Naive B cell (primary cell): ENCODE measurements around the gene HCN4. TPM values are rescaled to one million over a fixed set of nuclear protein-coding genes. Genes with fewer than 3 reads are reported as not detected.

ENCODE experiments used
- ATAC-seq, 2 donors: fragments of 150-1000 bp; cut with Tn5 transposase; 2 replicates each; pipeline ENCODE4 v1.10.0; 2021; ENCODE audit warnings: low read depth in 2 of 2, mild to moderate bottlenecking in 2 of 2, moderate library complexity in 2 of 2
- DNase-seq: peaks from one replicate; pipeline ENCODE4 v3.0.0; 2022
- H3K27ac Mint-ChIP-seq, 6 donors: one replicate each; pipeline ENCODE4 v1.8.0; 2020 to 2022; ENCODE audit warnings: mild to moderate bottlenecking in 6 of 6, mixed read lengths in 6 of 6, moderate library complexity in 5 of 6, inconsistent platforms in 2 of 6
- H3K27me3 Mint-ChIP-seq, 3 donors: one replicate each; pipeline ENCODE4 v1.8.0; 2021 to 2022; ENCODE audit warnings: mixed read lengths in 3 of 3, mild to moderate bottlenecking in 1 of 3
- H3K36me3 Mint-ChIP-seq, 2 donors: one replicate each; pipeline ENCODE4 v1.8.0; 2020 to 2022; ENCODE audit warnings: mixed read lengths in 2 of 2, inconsistent platforms in 1 of 2, mild to moderate bottlenecking in 1 of 2
- H3K4me1 Mint-ChIP-seq, 3 donors: one replicate each; pipeline ENCODE4 v1.8.0; 2020 to 2022; ENCODE audit warnings: mixed read lengths in 3 of 3, inconsistent platforms in 1 of 3, mild to moderate bottlenecking in 1 of 3, moderate library complexity in 1 of 3
- H3K4me3 Mint-ChIP-seq, 8 donors: one replicate each; pipeline ENCODE4 v1.8.0; 2020 to 2022; ENCODE audit warnings: mild to moderate bottlenecking in 8 of 8, mixed read lengths in 8 of 8, moderate library complexity in 8 of 8, inconsistent platforms in 2 of 8
- H3K9me3 Mint-ChIP-seq, 7 donors: one replicate each; pipeline ENCODE4 v1.8.0; 2020 to 2022; ENCODE audit warnings: mixed read lengths in 7 of 7, mild to moderate bottlenecking in 5 of 7, inconsistent platforms in 2 of 7, moderate library complexity in 1 of 7
- polyA plus RNA-seq, 6 donors: library from polyadenylated mRNA; unstranded; fragments of 300-500 nt; fragmentation: Illumina TruSeq; gene quantifications; one replicate each; pipeline ENCODE4 v1.2.3, GENCODE V29; 2021; ENCODE audit warnings: low read depth in 6 of 6

Gene HCN4
- polyA plus RNA-seq, 6 donors from 2014 or later: not detected

- peaks cover 0 to 3% (median 0%) of the 10 kb centered on the region in 3 donors for H3K4me1 Mint-ChIP-seq
- no peaks in the 10 kb centered on the region for H3K36me3 Mint-ChIP-seq
- H3K27ac Mint-ChIP-seq: no peak overlapping the region
- peaks cover 0 to 11% (median 4%) of the 10 kb centered on the region in 7 donors for H3K9me3 Mint-ChIP-seq
- no peak for ATAC-seq
- H3K4me3 Mint-ChIP-seq: no peak overlapping the region
- no peak for DNase-seq
- H3K27me3 Mint-ChIP-seq: peaks cover 29 to 41% (median 38%) of the 10 kb centered on the region in 3 donors
These were observed 4.5 kb upstream of the HCN4 start for GRCh38 chr15:73373221-73373620.

- no peak for DNase-seq
- Mint-ChIP-seq H3K36me3 (no peaks in the 10 kb centered on the region), H3K4me3 (no peak overlapping the region), H3K27me3 (peaks cover 29 to 46% (median 43%) of the 10 kb centered on the region in 3 donors), H3K4me1 (peaks cover 0 to 4% (median 3%) of the 10 kb centered on the region in 3 donors), H3K9me3 (peaks cover 0 to 9% (median 4%) of the 10 kb centered on the region in 7 donors), H3K27ac (no peak overlapping the region)
- ATAC-seq: no peak
These were observed 3.1 kb upstream of the HCN4 start for GRCh38 chr15:73371812-73372211.

- Mint-ChIP-seq H3K27ac (no peak overlapping the region), H3K27me3 (peaks cover 40 to 63% (median 60%) of the 10 kb centered on the region in 3 donors), H3K9me3 (peaks cover 0 to 2% (median 0%) of the 10 kb centered on the region in 7 donors), H3K36me3 (no peaks in the 10 kb centered on the region), H3K4me3 (no peak overlapping the region), H3K4me1 (peaks cover 0 to 4% (median 1%) of the 10 kb centered on the region in 3 donors)
- no peak for DNase-seq
- no peak for ATAC-seq
These were observed 1.4 kb upstream of the HCN4 start for GRCh38 chr15:73370151-73370550.

- no peak overlapping the region for H3K27ac Mint-ChIP-seq
- H3K4me3 Mint-ChIP-seq: no peak overlapping the region
- H3K27me3 Mint-ChIP-seq: peaks cover 43 to 71% (median 66%) of the 10 kb centered on the region in 3 donors
- H3K4me1 Mint-ChIP-seq: peaks cover 0 to 4% (median 0%) of the 10 kb centered on the region in 3 donors
- no peaks in the 10 kb centered on the region for H3K9me3 Mint-ChIP-seq
- DNase-seq (no peak), ATAC-seq (no peak)
- H3K36me3 Mint-ChIP-seq: no peaks in the 10 kb centered on the region
These were observed 466 bp upstream of the HCN4 start for GRCh38 chr15:73369154-73369694.

- peaks cover 38 to 69% (median 62%) of the 10 kb centered on the region in 3 donors for H3K27me3 Mint-ChIP-seq
- H3K9me3 Mint-ChIP-seq: no peaks in the 10 kb centered on the region
- no peak overlapping the region for H3K4me3 Mint-ChIP-seq
- ATAC-seq (no peak), DNase-seq (no peak)
- no peaks in the 10 kb centered on the region for H3K36me3 Mint-ChIP-seq
- H3K4me1 Mint-ChIP-seq: peaks cover 0 to 4% (median 0%) of the 10 kb centered on the region in 3 donors
- H3K27ac Mint-ChIP-seq: no peak overlapping the region
These were observed 996 bp downstream of the HCN4 start for GRCh38 chr15:73367624-73368300.

GRCh38 chr15:73366766-73367623 is 1.8 kb downstream of the HCN4 start:
- Mint-ChIP-seq H3K27ac (no peak overlapping the region), H3K4me3 (no peak overlapping the region), H3K27me3 (peaks cover 37 to 68% (median 63%) of the 10 kb centered on the region in 3 donors), H3K36me3 (no peaks in the 10 kb centered on the region), H3K4me1 (peaks cover 0 to 4% (median 0%) of the 10 kb centered on the region in 3 donors), H3K9me3 (no peaks in the 10 kb centered on the region)
- DNase-seq (no peak), ATAC-seq (no peak)

GRCh38 chr15:73364070-73364469 is 4.7 kb downstream of the HCN4 start:
- Mint-ChIP-seq H3K4me1 (peaks cover 0 to 4% (median 0%) of the 10 kb centered on the region in 3 donors), H3K4me3 (no peak overlapping the region)

GRCh38 chr15:73362900-73363299 is 5.9 kb downstream of the HCN4 start:
- no peaks in the 10 kb centered on the region for H3K36me3 Mint-ChIP-seq
- ATAC-seq (no peak), DNase-seq (no peak)
- peaks cover 0 to 4% (median 0%) of the 10 kb centered on the region in 3 donors for H3K4me1 Mint-ChIP-seq
- H3K27ac Mint-ChIP-seq: no peak overlapping the region
- peaks cover 19 to 58% (median 53%) of the 10 kb centered on the region in 3 donors for H3K27me3 Mint-ChIP-seq
- H3K4me3 Mint-ChIP-seq: no peak overlapping the region
- no peaks in the 10 kb centered on the region for H3K9me3 Mint-ChIP-seq

More at GRCh38 chr15:73364070-73364469, 4.7 kb downstream of the HCN4 start:
- H3K9me3 Mint-ChIP-seq: no peaks in the 10 kb centered on the region
- DNase-seq (no peak), ATAC-seq (no peak)
- H3K27me3 Mint-ChIP-seq: peaks cover 19 to 58% (median 45%) of the 10 kb centered on the region in 3 donors
- H3K27ac Mint-ChIP-seq: peak overlapping the region in 1 of 6 donors; percentile 58
- no peaks in the 10 kb centered on the region for H3K36me3 Mint-ChIP-seq

GRCh38 chr15:73361337-73361736 is 7.4 kb downstream of the HCN4 start:
- Mint-ChIP-seq H3K36me3 (no peaks in the 10 kb centered on the region), H3K9me3 (peaks cover 0 to 2% (median 0%) of the 10 kb centered on the region in 7 donors), H3K27ac (no peak overlapping the region), H3K27me3 (peaks cover 16 to 58% (median 43%) of the 10 kb centered on the region in 3 donors), H3K4me1 (no peaks in the 10 kb centered on the region), H3K4me3 (no peak overlapping the region)
- ATAC-seq: no peak
- DNase-seq: no peak

GRCh38 chr15:73359651-73360050 is 9.1 kb downstream of the HCN4 start:
- Mint-ChIP-seq H3K27ac (no peak overlapping the region), H3K4me1 (no peaks in the 10 kb centered on the region), H3K27me3 (peaks cover 5 to 52% (median 27%) of the 10 kb centered on the region in 3 donors), H3K36me3 (no peaks in the 10 kb centered on the region), H3K9me3 (peaks cover 0 to 2% (median 0%) of the 10 kb centered on the region in 7 donors), H3K4me3 (no peak overlapping the region)
- DNase-seq (no peak), ATAC-seq (no peak)

- H3K36me3 Mint-ChIP-seq: no peaks in the 10 kb centered on the region
- ATAC-seq (no peak), DNase-seq (no peak)
- no peak overlapping the region for H3K4me3 Mint-ChIP-seq
- peak overlapping the region in 1 of 6 donors; percentile 11 for H3K27ac Mint-ChIP-seq
- peaks cover 0 to 2% (median 0%) of the 10 kb centered on the region in 7 donors for H3K9me3 Mint-ChIP-seq
- H3K27me3 Mint-ChIP-seq: peaks cover 5 to 40% (median 29%) of the 10 kb centered on the region in 3 donors
- no peaks in the 10 kb centered on the region for H3K4me1 Mint-ChIP-seq
These were observed 10.6 kb downstream of the HCN4 start for GRCh38 chr15:73357999-73358665.

GRCh38 chr15:73355612-73356265 is 13.0 kb downstream of the HCN4 start:
- H3K27me3 Mint-ChIP-seq: peaks cover 0 to 26% (median 16%) of the 10 kb centered on the region in 3 donors
- DNase-seq (no peak), ATAC-seq (no peak)
- H3K27ac Mint-ChIP-seq: no peak overlapping the region
- no peaks in the 10 kb centered on the region for H3K4me1 Mint-ChIP-seq
- H3K36me3 Mint-ChIP-seq: no peaks in the 10 kb centered on the region
- peaks cover 0 to 2% (median 0%) of the 10 kb centered on the region in 7 donors for H3K9me3 Mint-ChIP-seq
- no peak overlapping the region for H3K4me3 Mint-ChIP-seq
